ENCODE data around the gene NFIA. TPM values are rescaled to one million over a fixed set of nuclear protein-coding genes. Genes with fewer than 3 reads are reported as not detected.

The NFIA gene
- total and polyA plus RNA-seq, 2 of the 13 experiments (the other 11 are each of a cell fraction or from before 2014, with no cell fraction given), result 14.7 to 28.5 TPM

GRCh38 chr1:61114178-61114870 lies 32.0 kb downstream of the NFIA start (continued):
- TF ChIP-seq GMEB2 (CRISPR knock-in tag; IDR thresholded peaks at IDR 0.05; ENCODE audit: low read depth) (no peak), CSRNP1 (CRISPR knock-in tag; IDR thresholded peaks at IDR 0.05) (no peak), NR2C2 (CRISPR knock-in tag; IDR thresholded peaks at IDR 0.05; ENCODE audit: borderline replicate concordance) (no peak), POLR2G (IDR thresholded peaks at IDR 0.05; ENCODE audit: low read depth, low read length) (no peak), IRF1 (CRISPR knock-in tag; IDR thresholded peaks at IDR 0.05; ENCODE audit: low read depth) (no peak), PPARG (CRISPR knock-in tag; conservative IDR thresholded peaks at IDR 0.05) (peak; percentile 64; the same call in 1 of the 2 replicates), GFI1 (CRISPR knock-in tag; IDR thresholded peaks at IDR 0.05; ENCODE audit: borderline replicate concordance) (peak; percentile 47; the same call in 1 of the 2 replicates), ZNF33B (CRISPR knock-in tag; IDR thresholded peaks at IDR 0.05) (no peak), XBP1 (CRISPR knock-in tag; IDR thresholded peaks at IDR 0.05) (no peak), ZNF770 (CRISPR knock-in tag; IDR thresholded peaks at IDR 0.05) (peak; percentile 61; the same call in 1 of the 2 replicates), ZNF574 (CRISPR knock-in tag; IDR thresholded peaks at IDR 0.05) (no peak), MAX (IDR thresholded peaks at IDR 0.05) (no peak), ZNF609 (CRISPR knock-in tag; IDR thresholded peaks at IDR 0.05; ENCODE audit: borderline replicate concordance) (peak; percentile 43; the same call in 1 of the 2 replicates)
